Measurements from ENCODE around the gene KIF6. TPM values are rescaled to one million over a fixed set of nuclear protein-coding genes. Genes with fewer than 3 reads are reported as not detected.
"Not testable (repeated sequence)": the region's sequence is repeated elsewhere in the genome, so short reads cannot be mapped to it uniquely, and the experiment has no call there.

The KIF6 gene
- total RNA-seq, 1 donor from 2014 or later: not detected

DNA sequence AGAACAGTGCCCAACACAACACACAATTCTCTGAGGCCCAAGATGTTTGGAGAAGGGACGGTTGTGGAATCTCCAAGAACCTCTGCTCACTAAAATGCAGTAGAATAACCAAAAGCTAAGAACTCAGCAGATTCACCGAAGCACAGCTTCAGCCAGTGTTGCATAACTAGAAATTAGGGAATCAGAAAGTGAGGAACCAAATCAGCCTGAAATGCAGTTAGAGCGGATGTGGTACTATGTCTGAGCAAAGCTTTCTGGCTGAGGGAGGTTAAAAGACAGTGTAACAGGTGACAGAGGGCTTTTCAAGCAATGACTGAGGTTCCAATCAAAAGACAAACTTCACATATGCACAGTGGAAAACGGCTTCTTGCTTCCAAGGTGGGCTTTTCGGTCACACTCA lies 204.8 kb downstream of the KIF6 start:
- intact Hi-C loops (cut with DNase I): no loop called here
- DNase-seq (ENCODE audit: low spot score): no peak

DNA sequence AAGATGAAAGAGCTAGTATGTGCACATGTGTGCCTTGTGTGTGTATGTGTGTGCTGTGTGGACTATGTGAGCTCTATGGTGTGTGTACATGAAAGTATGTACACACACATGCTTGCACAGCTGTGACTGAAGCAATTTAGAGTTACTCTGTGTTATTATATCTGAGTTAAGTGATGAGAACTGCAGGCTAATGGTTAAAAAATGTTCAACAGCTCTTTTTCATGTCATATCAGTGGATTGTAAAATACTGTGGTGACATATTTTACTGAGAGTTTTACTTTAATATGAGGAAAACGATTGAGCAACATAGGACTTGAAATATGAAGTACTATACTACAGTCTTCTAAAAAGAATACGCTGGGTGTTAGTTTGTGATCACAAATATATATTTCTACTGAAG lies 207.0 kb downstream of the KIF6 start:
- intact Hi-C loops (cut with DNase I): no loop called here
- no peak for DNase-seq (ENCODE audit: low spot score)

DNA sequence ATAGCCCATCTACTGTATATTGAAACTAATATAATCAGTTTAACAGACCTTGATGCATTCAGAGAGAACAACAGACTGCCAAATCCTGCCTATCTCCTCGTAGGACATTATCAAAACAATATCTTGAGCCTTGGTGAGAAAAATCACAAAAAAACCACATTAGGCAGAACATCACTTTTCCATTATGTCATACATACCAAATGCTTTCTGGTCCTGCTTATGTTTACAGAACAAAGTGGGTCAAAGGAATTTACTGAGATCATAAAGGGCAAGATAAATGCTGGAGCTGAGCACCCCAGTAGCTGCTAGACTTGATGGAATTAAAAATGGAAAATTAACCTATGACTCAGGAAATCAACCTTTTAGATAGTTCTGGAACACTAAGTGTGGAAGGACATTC lies 207.5 kb downstream of the KIF6 start:
- DNase-seq (ENCODE audit: low spot score): no peak
- intact Hi-C loops (cut with DNase I): no loop called here

DNA sequence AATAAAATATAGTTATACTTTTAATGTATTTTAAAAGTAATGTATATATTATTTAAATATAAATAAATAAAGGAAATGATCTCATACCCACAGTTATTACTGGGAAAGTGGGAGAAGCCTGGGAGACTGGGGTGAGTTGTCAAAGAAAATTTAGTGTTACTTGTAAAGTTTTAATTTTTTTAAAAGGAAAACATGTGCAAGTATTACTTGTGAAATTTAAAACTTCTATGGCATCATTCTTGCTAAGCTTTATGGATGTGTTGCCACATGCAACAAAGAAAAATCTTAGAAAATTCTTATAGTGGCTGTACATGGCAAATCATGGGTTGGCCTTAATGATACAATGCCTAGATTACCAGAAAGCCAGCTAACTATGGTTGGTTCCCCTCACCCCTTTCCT lies 208.7 kb downstream of the KIF6 start:
- intact Hi-C loops (cut with DNase I): no loop called here

DNA sequence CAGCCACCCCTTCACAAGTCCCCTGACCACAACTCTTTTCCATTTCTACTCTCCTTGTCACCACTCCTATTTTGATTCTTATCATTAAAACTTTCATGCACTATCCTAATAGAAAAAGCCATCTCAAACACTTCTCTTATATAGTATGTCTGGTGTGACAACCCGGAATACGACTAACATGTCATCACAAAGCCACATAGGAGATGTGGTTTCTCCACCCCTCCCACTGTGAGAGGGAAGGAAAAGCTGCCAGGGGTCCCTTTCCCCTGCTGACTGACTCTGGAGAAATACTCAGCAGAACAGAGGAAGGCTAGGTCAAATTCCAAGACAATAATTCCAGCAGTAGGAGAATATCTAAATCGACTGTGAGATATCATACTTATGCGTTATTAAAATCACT lies 209.7 kb downstream of the KIF6 start:
- intact Hi-C loops (cut with DNase I): no loop called here

More for the DNA sequence above, 208.7 kb downstream of the KIF6 start:
- no peak for DNase-seq (ENCODE audit: low spot score)

DNA sequence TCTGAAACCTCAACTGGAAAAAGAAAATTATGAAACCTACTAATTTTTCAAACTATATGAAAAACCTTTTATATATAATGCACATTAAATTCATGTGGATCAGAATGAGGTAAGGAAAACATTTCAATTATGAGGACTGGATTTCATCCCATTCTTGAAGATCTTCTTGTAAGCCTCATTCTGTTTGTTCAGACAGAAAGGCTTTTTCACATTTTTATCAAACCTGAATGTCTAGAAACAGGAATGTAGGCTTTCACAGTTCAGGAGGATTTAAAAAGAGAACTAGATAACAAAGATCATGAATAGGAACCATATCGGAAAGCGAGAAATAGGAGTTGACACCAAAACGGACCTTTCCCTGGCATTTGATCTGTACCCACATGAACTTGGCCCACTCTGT lies 210.2 kb downstream of the KIF6 start:
- intact Hi-C loops (cut with DNase I): no loop called here
- no peak for DNase-seq (ENCODE audit: low spot score)

More for the DNA sequence above, 209.7 kb downstream of the KIF6 start:
- no peak for DNase-seq (ENCODE audit: low spot score)

DNA sequence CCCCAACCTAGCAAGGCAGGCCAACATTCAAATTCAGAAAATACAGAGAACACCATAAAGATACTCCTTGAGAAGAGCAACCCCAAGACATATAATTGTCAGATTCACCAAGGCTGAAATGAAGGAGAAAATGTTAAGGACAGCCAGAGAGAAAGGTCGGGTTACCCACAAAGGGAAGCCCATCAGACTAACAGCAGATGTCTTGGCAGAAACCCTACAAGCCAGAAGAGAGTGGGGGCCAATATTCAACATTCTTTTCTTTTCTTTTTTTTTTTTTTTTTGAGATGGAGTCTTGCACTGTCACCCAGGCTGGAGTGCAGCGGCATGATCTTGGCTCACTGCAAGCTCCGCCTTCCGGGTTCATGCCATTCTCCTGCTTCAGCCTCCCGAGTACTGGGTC lies 215.4 kb downstream of the KIF6 start:
- intact Hi-C loops (cut with DNase I); DNase-seq (ENCODE audit: low spot score): not testable (repeated sequence)

DNA sequence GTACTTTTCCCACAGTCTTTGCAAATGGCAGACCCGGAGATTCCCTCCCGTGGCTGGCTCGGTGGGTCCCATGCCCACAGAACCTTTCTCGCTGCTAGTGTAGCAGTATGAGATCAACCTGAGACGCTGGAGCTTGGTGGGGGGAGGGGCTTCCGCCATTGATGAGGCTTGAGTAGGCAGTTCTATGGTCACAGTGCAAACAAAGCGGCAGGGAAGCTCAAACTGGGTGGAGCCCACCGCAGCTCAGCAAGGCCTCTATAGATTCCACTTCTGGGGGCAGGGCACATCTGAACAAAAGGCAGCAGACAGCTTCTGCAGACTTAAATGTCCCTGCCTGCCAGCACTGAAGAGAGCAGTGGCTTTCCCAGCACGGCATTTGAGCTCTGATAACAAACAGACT lies 216.7 kb downstream of the KIF6 start:
- DNase-seq (ENCODE audit: low spot score): no peak
- intact Hi-C loops (cut with DNase I): no loop called here

DNA sequence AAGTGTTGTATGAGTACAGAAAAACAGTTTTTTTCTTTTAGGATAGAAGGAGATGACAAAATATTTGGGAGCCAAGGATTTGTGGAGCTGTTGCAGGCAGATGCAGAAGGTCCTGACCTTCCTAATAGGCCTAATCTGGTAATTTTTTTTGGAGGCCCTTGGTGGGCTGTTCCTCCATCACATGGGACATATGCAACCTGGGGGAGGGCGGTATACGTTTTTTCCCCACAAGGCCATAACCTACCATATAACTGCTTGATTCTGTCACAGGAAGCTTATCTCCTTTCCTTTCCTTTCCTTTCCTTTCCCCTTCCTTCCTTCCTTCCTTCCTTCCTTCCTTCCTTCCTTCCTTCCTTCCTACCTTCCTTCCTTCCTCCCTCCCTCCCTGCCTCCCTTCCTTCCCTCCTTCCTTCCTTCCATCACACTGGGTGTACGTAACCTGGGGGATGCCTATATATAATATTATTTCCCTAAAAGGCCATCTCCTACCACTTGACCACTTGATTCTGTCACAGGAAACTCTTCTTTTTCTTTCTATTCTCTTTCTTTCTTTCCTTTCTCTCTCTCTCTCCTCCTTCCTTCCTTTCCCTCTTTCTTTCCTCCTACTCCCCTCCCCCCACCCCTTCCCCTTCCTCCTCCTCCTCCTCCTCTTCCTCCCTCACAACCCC lies 217.7 kb downstream of the KIF6 start:
- DNase-seq (ENCODE audit: low spot score): no peak
- intact Hi-C loops (cut with DNase I): no loop called here

DNA sequence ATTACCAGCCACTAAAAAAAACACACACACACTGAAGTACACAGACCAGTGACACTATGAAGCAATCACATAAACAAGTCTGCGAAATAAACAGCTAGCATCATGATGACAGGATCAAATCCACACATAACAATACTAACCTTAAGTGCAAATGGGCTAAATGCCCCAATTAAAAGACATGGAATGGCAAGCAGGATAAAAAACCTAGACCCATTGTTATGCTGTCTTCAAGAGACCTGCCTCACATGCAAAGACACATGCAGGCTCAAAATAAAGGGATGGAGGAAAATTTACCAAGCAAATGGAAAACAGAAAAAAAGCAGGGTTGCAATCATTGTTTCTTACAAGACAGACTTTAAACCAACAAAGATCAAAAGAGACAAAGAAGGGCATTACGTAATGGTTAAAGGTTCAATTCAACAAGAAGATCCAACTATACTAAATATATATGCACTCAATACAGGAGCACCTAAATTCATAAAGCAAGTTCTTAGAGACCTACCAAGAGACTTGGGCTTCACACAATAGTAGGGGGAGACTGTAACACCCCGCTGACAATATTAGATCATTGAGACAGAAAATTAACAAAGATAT lies 222.7 kb downstream of the KIF6 start:
- intact Hi-C loops (cut with DNase I); DNase-seq (ENCODE audit: low spot score): not testable (repeated sequence)

DNA sequence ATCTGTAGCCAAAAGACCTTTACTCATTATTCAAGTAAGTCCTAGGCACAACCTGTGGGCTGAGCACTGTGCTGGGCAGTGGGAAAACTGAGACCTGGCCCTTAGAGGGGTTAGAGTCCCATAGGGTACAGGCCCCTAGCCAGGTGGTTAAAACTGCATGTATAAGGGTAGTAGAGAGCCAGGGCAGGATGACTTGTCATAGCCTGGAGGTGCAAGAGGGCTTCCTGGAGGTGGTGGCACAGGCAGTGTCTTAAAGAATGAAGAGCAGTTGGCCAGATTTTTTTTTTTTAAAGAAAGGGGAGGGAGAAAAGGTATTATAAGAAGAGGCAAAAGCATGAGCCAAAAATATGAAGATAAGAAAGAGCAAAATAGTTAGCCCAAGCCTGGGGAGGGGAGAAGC lies 226.2 kb downstream of the KIF6 start:
- DNase-seq (ENCODE audit: low spot score): no peak
- intact Hi-C loops (cut with DNase I): no loop called here

DNA sequence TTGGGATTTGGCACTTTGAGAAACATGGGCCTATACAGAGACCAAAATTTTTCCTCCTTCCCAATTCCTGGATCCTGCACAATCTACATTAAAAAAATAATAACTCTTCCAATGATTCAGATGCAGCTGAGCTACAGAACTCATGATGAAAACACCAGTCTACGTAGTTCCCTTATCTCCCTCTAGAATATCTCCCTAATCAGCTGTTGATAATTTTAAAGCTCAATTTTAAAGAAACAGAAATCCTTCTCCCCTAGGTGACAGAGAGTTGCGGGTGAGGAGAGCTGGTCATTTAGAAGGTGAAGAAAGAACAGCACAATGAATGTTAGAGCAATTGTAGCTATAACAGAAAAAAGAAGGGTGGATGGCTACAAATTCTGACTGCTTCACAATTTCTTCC lies 227.1 kb downstream of the KIF6 start:
- intact Hi-C loops (cut with DNase I): no loop called here
- no peak for DNase-seq (ENCODE audit: low spot score)

DNA sequence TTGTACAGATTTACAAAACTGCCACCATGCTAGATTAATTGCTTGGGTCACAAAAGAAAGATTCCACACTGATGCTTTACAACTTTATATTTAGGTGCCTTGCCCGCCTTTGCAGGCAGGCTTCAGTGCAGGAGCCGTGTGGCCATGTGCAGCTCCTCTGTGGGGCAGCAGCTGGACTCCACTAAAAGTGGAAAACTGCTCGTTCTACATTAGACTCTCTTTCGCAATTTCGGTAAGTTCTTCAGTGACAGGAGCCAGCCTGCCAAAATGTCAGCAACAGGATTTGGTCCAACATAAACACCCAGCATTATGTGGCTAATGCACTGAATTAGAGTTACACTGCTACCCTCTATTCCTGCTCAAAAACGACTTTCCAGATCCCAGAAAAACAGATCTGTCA lies 228.3 kb downstream of the KIF6 start:
- DNase-seq (ENCODE audit: low spot score): no peak
- intact Hi-C loops (cut with DNase I): no loop called here

DNA sequence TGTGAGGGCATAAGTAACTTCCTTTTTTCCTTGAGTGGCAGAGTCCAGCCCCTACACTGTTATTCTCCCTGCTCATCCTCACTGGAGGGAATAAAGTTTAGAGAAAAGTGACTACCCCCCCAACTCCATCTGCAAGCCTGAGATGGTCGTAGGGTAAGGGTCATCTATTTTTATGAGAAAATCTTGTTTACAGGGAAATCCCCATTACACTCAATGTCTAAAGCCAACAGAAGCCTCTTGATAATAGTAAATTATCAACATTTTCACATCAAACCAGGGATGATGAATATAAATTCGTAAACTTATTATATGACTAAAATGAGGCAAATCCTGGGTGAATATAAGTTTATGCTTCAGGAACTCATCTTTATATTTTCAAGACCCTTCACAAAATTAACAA lies 228.8 kb downstream of the KIF6 start:
- intact Hi-C loops (cut with DNase I): no loop called here

DNA sequence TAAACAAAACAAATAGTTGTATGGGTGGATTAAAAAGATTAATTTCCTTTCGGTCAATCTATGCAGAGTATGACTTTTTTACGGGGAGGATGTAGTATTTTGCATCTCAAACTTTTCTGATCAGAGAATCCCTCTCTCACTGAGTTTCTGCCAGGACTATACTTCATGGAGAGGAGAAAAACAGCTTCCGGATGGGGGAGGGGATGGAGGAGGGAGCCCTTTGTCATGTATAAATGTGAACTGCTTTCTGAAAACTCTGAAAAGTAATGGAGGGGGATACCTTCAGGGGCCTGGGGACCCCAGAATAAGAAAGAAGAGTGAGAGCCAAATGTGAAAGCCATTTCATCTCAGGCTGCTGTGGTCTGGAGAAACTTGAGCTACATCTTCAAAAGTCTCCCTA lies 229.6 kb downstream of the KIF6 start:
- intact Hi-C loops (cut with DNase I): no loop called here

More for the DNA sequence above, 228.8 kb downstream of the KIF6 start:
- DNase-seq (ENCODE audit: low spot score): no peak

DNA sequence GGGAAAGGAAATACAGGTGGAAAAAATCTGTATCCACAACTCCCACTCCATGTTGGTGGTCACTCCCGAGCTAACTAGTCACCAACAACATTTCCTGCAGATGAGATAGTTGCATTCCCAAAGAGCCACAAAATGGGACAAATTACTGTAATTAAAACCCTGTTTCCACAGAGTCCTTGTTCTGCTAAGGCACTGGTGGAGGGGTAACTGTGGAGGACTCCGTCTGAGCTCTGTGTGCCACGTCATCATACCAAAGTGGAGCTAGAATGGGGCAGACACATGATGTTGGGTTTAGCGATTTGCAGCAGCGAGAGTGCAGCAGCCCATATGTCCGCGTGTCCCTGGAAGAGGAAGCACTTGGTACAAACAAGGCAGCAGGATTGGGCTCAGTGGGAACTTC lies 230.2 kb downstream of the KIF6 start:
- no peak for DNase-seq (ENCODE audit: low spot score)
- intact Hi-C loops (cut with DNase I): no loop called here

More for the DNA sequence above, 229.6 kb downstream of the KIF6 start:
- DNase-seq (ENCODE audit: low spot score): no peak

DNA sequence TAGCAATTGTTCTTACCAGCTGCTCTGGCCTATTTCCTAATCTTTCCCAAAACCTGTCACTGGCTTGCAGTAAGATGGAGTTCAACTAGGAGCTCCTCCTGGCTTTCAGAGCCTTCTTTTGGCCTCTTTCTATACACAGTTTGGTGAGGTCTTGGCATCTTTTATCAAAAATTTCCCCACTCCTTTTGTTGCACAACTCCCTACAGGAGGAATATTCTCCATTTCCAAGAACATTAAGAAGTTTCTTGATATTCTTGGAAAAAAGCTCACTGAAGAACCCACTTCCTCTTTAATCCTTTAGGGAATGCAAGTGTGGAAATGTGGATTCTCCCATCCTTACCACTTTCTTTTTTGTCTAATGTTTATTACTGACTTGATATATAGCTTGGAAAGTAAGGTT lies 231.4 kb downstream of the KIF6 start:
- intact Hi-C loops (cut with DNase I): no loop called here
- no peak for DNase-seq (ENCODE audit: low spot score)

DNA sequence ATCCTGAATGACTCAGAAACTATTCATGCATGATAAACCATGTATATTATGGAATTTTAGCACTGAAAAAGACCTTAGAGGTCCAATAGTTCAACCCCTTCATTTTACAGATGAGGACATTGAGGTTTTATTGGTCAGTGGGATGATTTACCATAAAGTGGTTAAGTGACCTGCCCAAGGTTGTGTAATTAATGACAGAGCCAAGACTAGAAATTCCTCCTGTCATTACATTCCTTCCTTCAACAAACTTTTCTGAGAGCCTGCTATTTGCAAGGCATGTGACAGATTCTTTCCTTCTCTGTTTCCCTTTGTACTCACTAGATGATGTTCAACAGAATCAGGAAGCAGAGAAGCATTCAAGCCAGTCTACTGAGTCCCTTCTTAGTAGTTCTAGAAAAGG lies 232.0 kb downstream of the KIF6 start:
- intact Hi-C loops (cut with DNase I): no loop called here
- no peak for DNase-seq (ENCODE audit: low spot score)

DNA sequence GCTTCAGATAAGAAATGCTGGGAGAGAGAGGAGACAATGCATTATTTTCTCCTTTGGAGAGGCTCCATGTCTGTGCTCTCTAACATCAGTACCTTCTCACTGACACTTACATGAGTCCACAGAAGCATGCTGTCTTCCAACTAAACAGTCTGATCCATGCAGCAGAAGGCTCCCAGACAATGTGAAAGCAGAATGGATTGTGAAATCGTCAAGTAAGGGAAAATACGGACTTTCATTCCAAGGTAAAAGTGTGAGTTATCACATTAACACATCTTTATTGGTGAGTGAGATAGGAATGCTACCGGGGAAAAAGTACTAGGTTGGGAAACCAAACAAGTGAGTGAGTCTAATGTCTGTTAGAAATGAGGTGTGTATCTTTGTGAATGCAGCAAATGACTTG lies 235.1 kb downstream of the KIF6 start:
- DNase-seq (ENCODE audit: low spot score): no peak
- intact Hi-C loops (cut with DNase I): no loop called here

DNA sequence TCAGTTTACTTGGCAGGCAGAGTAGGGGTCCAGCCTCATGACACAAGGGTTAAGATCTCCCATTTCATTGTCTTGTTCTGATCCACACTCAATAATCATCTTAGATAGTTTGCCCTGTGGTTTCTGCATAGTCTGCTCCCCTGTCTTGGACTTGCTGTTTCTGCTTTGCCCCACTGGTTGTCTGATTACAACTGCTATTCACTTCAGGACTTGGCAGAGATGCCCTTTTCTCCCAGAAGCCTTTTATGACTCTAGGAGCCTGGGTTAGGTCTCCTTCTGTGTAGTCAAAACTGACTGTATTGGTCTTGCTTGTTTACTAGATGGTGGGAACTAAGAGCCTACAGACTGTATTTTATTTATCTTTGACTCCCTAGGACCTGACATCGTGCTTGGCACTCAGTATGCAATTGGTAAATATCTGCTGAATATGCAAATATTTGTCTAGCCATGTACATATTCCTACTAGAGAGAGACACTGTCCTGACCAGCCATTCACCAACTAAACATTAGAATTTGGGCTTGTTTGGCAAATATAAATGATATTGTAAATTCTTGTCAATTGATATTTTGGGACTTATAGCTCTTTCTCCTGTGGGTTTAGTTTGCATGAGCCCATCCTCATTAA lies 236.8 kb downstream of the KIF6 start:
- intact Hi-C loops (cut with DNase I): no loop called here
- no peak for DNase-seq (ENCODE audit: low spot score)

DNA sequence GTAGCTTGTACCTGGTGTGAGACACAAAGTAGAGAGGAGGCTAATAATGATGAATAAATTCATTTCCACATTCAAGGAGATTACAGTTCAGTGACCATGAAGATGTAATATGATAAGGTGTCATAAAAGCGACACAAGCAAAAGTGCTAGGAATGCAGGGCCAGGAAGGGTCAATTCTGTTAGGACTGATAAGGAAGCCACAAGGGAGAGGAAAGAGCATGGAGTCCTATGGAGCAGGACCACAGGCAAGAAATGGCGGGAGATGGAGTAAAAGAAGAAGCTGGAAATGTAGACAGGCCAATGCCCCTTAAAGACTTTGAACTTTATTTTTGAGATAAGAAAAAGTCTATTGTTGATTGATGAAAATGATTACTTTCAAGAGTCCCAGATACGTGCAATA lies 240.9 kb downstream of the KIF6 start:
- intact Hi-C loops (cut with DNase I): no loop called here

More for the DNA sequence above, 240.9 kb downstream of the KIF6 start:
- no peak for DNase-seq (ENCODE audit: low spot score)
